ENCODE results near the gene KRT6C. TPM values are rescaled to one million over a fixed set of nuclear protein-coding genes. Genes with fewer than 3 reads are reported as not detected.

The KRT6C gene
- total and polyA plus RNA-seq, 2 experiments from 2014 or later = not detected

DNA sequence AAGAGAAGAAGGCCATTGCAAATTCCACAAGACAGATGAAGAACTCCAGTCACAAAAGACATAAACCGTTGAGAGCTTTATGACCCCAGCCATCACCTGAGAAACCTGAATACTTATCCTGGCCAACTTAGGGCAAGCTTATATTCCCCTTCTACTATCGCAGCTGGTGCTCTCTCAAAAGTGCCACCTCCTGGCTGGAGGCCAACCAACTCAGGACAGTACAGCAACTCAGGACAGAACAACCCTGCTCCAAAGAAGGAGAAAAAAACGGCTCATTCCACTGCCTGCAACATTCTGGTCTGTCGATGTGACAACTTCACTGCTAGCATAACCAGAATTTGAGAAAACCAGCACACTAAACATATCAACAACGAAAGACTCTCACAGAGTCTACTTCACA is 11.9 kb downstream of the KRT6C start:
- H3K4me3 ChIP-seq = no peak overlapping the region
- H3K4me1 ChIP-seq (ENCODE audit: insufficient read depth) = no peaks in the 10 kb centered on the region
- no peaks in the 10 kb centered on the region; the same call in 2 of the 3 replicates for H3K9me3 Mint-ChIP-seq
- no peaks in the 10 kb centered on the region for H3K79me2 ChIP-seq (replicated peaks; ENCODE audit: insufficient read depth)
- no peaks in the 10 kb centered on the region for H3K36me3 Mint-ChIP-seq (ENCODE audit: low read depth)
- DNase-seq (ENCODE audit: low spot score) (no peak), ATAC-seq (no peak)
- no peaks in the 10 kb centered on the region for H3K27me3 Mint-ChIP-seq (ENCODE audit: insufficient read depth, low read depth, poor library complexity)
- no peak overlapping the region for H3K4me3 Mint-ChIP-seq
- no peak overlapping the region for H3K4me2 ChIP-seq
- no peaks in the 10 kb centered on the region for H4K20me1 ChIP-seq (replicated peaks; ENCODE audit: insufficient read depth)
- no peaks in the 10 kb centered on the region for H3F3A ChIP-seq (replicated peaks; ENCODE audit: low read depth)
- no peaks in the 10 kb centered on the region for H3K4me1 Mint-ChIP-seq
- TF ChIP-seq, protein P1, sequence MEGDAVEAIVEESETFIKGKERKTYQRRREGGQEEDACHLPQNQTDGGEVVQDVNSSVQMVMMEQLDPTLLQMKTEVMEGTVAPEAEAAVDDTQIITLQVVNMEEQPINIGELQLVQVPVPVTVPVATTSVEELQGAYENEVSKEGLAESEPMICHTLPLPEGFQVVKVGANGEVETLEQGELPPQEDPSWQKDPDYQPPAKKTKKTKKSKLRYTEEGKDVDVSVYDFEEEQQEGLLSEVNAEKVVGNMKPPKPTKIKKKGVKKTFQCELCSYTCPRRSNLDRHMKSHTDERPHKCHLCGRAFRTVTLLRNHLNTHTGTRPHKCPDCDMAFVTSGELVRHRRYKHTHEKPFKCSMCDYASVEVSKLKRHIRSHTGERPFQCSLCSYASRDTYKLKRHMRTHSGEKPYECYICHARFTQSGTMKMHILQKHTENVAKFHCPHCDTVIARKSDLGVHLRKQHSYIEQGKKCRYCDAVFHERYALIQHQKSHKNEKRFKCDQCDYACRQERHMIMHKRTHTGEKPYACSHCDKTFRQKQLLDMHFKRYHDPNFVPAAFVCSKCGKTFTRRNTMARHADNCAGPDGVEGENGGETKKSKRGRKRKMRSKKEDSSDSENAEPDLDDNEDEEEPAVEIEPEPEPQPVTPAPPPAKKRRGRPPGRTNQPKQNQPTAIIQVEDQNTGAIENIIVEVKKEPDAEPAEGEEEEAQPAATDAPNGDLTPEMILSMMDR (conservative IDR thresholded peaks at IDR 0.05; ENCODE audit: low read depth in 2 of 2) = peak in 1 of 2 experiments; percentile 48; a peak in 2 of 4 replicates
- TF ChIP-seq CREB1 (CRISPR knock-in tag; IDR thresholded peaks at IDR 0.05; ENCODE audit: low read depth) (no peak), JUNB (IDR thresholded peaks at IDR 0.05; ENCODE audit: unreplicated experiment) (no peak), EZH2phosphoT487 (IDR thresholded peaks at IDR 0.05; ENCODE audit: unreplicated experiment) (no peak)
- TF ChIP-seq, protein P2, sequence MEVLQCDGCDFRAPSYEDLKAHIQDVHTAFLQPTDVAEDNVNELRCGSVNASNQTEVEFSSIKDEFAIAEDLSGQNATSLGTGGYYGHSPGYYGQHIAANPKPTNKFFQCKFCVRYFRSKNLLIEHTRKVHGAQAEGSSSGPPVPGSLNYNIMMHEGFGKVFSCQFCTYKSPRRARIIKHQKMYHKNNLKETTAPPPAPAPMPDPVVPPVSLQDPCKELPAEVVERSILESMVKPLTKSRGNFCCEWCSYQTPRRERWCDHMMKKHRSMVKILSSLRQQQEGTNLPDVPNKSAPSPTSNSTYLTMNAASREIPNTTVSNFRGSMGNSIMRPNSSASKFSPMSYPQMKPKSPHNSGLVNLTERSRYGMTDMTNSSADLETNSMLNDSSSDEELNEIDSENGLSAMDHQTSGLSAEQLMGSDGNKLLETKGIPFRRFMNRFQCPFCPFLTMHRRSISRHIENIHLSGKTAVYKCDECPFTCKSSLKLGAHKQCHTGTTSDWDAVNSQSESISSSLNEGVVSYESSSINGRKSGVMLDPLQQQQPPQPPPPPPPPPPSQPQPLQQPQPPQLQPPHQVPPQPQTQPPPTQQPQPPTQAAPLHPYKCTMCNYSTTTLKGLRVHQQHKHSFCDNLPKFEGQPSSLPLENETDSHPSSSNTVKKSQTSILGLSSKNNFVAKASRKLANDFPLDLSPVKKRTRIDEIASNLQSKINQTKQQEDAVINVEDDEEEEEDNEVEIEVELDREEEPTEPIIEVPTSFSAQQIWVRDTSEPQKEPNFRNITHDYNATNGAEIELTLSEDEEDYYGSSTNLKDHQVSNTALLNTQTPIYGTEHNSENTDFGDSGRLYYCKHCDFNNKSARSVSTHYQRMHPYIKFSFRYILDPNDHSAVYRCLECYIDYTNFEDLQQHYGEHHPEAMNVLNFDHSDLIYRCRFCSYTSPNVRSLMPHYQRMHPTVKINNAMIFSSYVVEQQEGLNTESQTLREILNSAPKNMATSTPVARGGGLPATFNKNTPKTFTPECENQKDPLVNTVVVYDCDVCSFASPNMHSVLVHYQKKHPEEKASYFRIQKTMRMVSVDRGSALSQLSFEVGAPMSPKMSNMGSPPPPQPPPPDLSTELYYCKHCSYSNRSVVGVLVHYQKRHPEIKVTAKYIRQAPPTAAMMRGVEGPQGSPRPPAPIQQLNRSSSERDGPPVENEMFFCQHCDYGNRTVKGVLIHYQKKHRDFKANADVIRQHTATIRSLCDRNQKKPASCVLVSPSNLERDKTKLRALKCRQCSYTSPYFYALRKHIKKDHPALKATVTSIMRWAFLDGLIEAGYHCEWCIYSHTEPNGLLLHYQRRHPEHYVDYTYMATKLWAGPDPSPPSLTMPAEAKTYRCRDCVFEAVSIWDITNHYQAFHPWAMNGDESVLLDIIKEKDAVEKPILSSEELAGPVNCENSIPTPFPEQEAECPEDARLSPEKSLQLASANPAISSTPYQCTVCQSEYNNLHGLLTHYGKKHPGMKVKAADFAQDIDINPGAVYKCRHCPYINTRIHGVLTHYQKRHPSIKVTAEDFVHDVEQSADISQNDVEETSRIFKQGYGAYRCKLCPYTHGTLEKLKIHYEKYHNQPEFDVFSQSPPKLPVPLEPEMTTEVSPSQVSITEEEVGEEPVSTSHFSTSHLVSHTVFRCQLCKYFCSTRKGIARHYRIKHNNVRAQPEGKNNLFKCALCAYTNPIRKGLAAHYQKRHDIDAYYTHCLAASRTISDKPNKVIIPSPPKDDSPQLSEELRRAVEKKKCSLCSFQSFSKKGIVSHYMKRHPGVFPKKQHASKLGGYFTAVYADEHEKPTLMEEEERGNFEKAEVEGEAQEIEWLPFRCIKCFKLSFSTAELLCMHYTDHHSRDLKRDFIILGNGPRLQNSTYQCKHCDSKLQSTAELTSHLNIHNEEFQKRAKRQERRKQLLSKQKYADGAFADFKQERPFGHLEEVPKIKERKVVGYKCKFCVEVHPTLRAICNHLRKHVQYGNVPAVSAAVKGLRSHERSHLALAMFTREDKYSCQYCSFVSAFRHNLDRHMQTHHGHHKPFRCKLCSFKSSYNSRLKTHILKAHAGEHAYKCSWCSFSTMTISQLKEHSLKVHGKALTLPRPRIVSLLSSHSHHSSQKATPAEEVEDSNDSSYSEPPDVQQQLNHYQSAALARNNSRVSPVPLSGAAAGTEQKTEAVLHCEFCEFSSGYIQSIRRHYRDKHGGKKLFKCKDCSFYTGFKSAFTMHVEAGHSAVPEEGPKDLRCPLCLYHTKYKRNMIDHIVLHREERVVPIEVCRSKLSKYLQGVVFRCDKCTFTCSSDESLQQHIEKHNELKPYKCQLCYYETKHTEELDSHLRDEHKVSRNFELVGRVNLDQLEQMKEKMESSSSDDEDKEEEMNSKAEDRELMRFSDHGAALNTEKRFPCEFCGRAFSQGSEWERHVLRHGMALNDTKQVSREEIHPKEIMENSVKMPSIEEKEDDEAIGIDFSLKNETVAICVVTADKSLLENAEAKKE (CRISPR knock-in tag; IDR thresholded peaks at IDR 0.05) = no peak
- TF ChIP-seq, protein P3, sequence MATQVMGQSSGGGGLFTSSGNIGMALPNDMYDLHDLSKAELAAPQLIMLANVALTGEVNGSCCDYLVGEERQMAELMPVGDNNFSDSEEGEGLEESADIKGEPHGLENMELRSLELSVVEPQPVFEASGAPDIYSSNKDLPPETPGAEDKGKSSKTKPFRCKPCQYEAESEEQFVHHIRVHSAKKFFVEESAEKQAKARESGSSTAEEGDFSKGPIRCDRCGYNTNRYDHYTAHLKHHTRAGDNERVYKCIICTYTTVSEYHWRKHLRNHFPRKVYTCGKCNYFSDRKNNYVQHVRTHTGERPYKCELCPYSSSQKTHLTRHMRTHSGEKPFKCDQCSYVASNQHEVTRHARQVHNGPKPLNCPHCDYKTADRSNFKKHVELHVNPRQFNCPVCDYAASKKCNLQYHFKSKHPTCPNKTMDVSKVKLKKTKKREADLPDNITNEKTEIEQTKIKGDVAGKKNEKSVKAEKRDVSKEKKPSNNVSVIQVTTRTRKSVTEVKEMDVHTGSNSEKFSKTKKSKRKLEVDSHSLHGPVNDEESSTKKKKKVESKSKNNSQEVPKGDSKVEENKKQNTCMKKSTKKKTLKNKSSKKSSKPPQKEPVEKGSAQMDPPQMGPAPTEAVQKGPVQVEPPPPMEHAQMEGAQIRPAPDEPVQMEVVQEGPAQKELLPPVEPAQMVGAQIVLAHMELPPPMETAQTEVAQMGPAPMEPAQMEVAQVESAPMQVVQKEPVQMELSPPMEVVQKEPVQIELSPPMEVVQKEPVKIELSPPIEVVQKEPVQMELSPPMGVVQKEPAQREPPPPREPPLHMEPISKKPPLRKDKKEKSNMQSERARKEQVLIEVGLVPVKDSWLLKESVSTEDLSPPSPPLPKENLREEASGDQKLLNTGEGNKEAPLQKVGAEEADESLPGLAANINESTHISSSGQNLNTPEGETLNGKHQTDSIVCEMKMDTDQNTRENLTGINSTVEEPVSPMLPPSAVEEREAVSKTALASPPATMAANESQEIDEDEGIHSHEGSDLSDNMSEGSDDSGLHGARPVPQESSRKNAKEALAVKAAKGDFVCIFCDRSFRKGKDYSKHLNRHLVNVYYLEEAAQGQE (IDR thresholded peaks at IDR 0.05; ENCODE audit: unreplicated experiment) = no peak
- no peak overlapping the region for H3K27ac ChIP-seq (ENCODE audit: low read depth)
- H3K27me3 ChIP-seq (ENCODE audit: insufficient read depth) = no peaks in the 10 kb centered on the region
- H3K27ac Mint-ChIP-seq = no peak overlapping the region
- H3K36me3 ChIP-seq (ENCODE audit: insufficient read depth) = no peaks in the 10 kb centered on the region
- H3K9me2 ChIP-seq (ENCODE audit: insufficient read depth) = no peaks in the 10 kb centered on the region
- H2AFZ ChIP-seq = no peak overlapping the region

Data from GM23338 (cell line).